Measurements from ENCODE around the gene IL6ST. TPM values are rescaled to one million over a fixed set of nuclear protein-coding genes. Genes with fewer than 3 reads are reported as not detected.
A peak's percentile ranks its signal among the peaks of the same experiment; 100 is the strongest.
"Not testable (repeated sequence)": the region's sequence is repeated elsewhere in the genome, so short reads cannot be mapped to it uniquely, and the experiment has no call there.

IL6ST gene
- total and polyA plus RNA-seq, 10 donors, result 20.4 to 504 (median 266) TPM

- Histone ChIP-seq H3K36me3 (no peaks in the 10 kb centered on the region), H3K4me1 (peaks cover 0 to 21% (median 6%) of the 10 kb centered on the region in 6 donors), H3K27me3 (replicated peaks in 1 of 7) (no peaks in the 10 kb centered on the region), H3K9me3 (no peaks in the 10 kb centered on the region), H3K27ac (no peak overlapping the region), H3K4me3 (no peak overlapping the region)
- TF ChIP-seq POLR2AphosphoS5 (IDR thresholded peaks at IDR 0.05), result no peak
- no peak for TF ChIP-seq POLR2A (IDR thresholded peaks at IDR 0.05)
- TF ChIP-seq, protein P1, sequence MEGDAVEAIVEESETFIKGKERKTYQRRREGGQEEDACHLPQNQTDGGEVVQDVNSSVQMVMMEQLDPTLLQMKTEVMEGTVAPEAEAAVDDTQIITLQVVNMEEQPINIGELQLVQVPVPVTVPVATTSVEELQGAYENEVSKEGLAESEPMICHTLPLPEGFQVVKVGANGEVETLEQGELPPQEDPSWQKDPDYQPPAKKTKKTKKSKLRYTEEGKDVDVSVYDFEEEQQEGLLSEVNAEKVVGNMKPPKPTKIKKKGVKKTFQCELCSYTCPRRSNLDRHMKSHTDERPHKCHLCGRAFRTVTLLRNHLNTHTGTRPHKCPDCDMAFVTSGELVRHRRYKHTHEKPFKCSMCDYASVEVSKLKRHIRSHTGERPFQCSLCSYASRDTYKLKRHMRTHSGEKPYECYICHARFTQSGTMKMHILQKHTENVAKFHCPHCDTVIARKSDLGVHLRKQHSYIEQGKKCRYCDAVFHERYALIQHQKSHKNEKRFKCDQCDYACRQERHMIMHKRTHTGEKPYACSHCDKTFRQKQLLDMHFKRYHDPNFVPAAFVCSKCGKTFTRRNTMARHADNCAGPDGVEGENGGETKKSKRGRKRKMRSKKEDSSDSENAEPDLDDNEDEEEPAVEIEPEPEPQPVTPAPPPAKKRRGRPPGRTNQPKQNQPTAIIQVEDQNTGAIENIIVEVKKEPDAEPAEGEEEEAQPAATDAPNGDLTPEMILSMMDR (IDR thresholded peaks at IDR 0.05 in 8 of 11, conservative IDR thresholded peaks at IDR 0.05 in 3 of 11), result no peak
- DNase-seq, result no peak
- intact Hi-C loops (cut with DNase I; ENCODE audit: low total_unique reads), result no loop called here
- WGBS, 5 donors, result 74 to 94% (median 80%) methylated on average over 2 of the region's 2 CpGs
These were observed 30.0 kb upstream of the IL6ST start for GRCh38 chr5:56024810-56025150.

GRCh38 chr5:56023296-56023695 lies 28.5 kb upstream of the IL6ST start:
- DNase-seq, result no peak
- intact Hi-C loops (cut with DNase I; ENCODE audit: low total_unique reads), result no loop called here
- Histone ChIP-seq H3K4me3 (no peak overlapping the region), H3K9me3 (no peaks in the 10 kb centered on the region), H3K27ac (no peak overlapping the region), H3K27me3 (replicated peaks in 1 of 7) (no peaks in the 10 kb centered on the region), H3K36me3 (no peaks in the 10 kb centered on the region), H3K4me1 (peaks cover 0 to 28% (median 14%) of the 10 kb centered on the region in 6 donors)
- 79 to 94% (median 81%) methylated on average over 7 of the region's 7 CpGs for WGBS, 5 donors
- TF ChIP-seq POLR2AphosphoS5 (IDR thresholded peaks at IDR 0.05), result no peak
- TF ChIP-seq, protein P1 (IDR thresholded peaks at IDR 0.05 in 8 of 11, conservative IDR thresholded peaks at IDR 0.05 in 3 of 11), result no peak
- TF ChIP-seq POLR2A (IDR thresholded peaks at IDR 0.05), result no peak

DNA sequence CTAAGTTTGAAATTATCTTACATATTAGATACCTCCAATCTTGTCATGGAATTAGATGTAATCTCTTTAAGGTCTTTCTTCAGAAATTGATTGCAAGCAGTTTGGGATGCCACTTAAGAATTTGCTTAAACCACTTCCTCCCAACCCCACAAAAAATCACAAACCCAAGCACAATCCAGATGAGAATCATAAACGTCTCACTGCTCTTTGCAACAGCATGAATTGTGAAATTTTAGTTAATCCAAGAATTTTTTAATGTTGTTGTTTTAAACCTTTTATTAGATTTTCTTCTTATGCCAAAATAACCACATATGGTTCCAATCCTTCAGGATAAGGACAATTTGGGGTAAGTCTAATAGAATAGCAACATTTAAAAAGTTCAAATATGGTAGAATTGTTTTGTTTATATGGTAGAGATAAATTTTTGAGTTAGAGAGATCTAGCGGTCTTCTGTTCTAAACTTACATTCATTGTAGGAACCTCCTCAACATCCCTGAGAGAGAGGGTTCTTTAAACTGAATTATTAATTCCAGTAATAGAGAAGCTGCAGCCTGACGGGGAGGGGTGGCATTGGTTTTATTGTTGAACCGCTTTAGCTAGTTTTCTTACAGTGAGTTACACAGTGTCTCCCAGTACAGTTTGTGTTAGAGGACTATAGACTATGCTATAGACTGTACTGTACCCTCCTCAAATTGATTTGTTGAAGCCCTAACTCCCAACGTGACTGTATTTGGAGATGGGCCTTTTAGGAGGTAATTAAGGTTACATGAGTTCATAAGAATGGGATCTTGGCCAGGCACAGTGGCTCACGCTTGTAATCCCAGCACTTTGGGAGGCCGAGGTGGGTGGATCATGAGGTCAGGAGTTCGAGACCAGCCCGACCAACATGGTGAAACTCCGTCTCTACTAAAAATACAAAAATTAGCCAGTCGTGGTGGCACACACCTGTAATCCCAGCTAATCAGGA lies 24.8 kb upstream of the IL6ST start:
- WGBS, 5 donors, result 76 to 86% (median 82%) methylated on average over 11 of the region's 11 CpGs
- peak overlapping the region in 5 of 8 donors; percentile 34 to 59 (median 45) for H3K27ac ChIP-seq
- DNase-seq, result no peak
- intact Hi-C loops (cut with DNase I; ENCODE audit: low total_unique reads), result no loop called here
- H3K27me3 ChIP-seq (replicated peaks in 1 of 7), result no peaks in the 10 kb centered on the region
- H3K36me3 ChIP-seq, result no peaks in the 10 kb centered on the region
- no peak overlapping the region for H3K4me3 ChIP-seq
- peaks cover 0 to 4% (median 0%) of the 10 kb centered on the region in 8 donors for H3K9me3 ChIP-seq
- H3K4me1 ChIP-seq, result peaks cover 0 to 13% (median 10%) of the 10 kb centered on the region in 6 donors
- TF ChIP-seq POLR2AphosphoS5 (IDR thresholded peaks at IDR 0.05) (no peak), POLR2A (IDR thresholded peaks at IDR 0.05) (no peak)
- TF ChIP-seq, protein P1 (IDR thresholded peaks at IDR 0.05 in 8 of 11, conservative IDR thresholded peaks at IDR 0.05 in 3 of 11), result no peak

GRCh38 chr5:56018832-56019231 lies 24.1 kb upstream of the IL6ST start:
- H3K36me3 ChIP-seq, result no peaks in the 10 kb centered on the region
- DNase-seq, result no peak
- no peaks in the 10 kb centered on the region for H3K27me3 ChIP-seq (replicated peaks in 1 of 7)
- H3K4me3 ChIP-seq, result no peak overlapping the region
- peak overlapping the region in 1 of 8 donors; percentile 50 for H3K27ac ChIP-seq
- peaks cover 0 to 4% (median 0%) of the 10 kb centered on the region in 8 donors for H3K9me3 ChIP-seq
- WGBS, 5 donors, result 71 to 86% (median 75%) methylated on average over 1 of the region's 1 CpG
- H3K4me1 ChIP-seq, result peaks cover 0 to 13% (median 10%) of the 10 kb centered on the region in 6 donors
- no peak for TF ChIP-seq POLR2AphosphoS5 (IDR thresholded peaks at IDR 0.05)
- TF ChIP-seq, protein P1 (IDR thresholded peaks at IDR 0.05 in 8 of 11, conservative IDR thresholded peaks at IDR 0.05 in 3 of 11), result no peak
- TF ChIP-seq POLR2A (IDR thresholded peaks at IDR 0.05), result no peak
- intact Hi-C loops (cut with DNase I; ENCODE audit: low total_unique reads), result no loop called here

- intact Hi-C loops (cut with DNase I; ENCODE audit: low total_unique reads); H3K4me3 ChIP-seq; H3K27ac ChIP-seq; DNase-seq; H3K9me3 ChIP-seq; H3K27me3 ChIP-seq (replicated peaks in 1 of 7); H3K36me3 ChIP-seq: not testable (repeated sequence)
- WGBS, 5 donors, result 94 to 96% (median 95%) methylated on average over 10 to 25 of the region's 26 CpGs; no CpG with 5 or more reads in 2 of the 5 donors
- peaks cover 0 to 33% (median 24%) of the 10 kb centered on the region in 6 donors for H3K4me1 ChIP-seq
These were observed 19.9 kb upstream of the IL6ST start for GRCh38 chr5:56014701-56015100.

- not testable (repeated sequence) for H3K27ac ChIP-seq
These were observed 19.2 kb upstream of the IL6ST start for GRCh38 chr5:56013939-56014338.

More at GRCh38 chr5:56013939-56014338, 19.2 kb upstream of the IL6ST start:
- 71 to 93% (median 77%) methylated on average over 1 to 2 of the region's 5 CpGs for WGBS, 5 donors
- H3K9me3 ChIP-seq; H3K27me3 ChIP-seq (replicated peaks in 1 of 7); DNase-seq; intact Hi-C loops (cut with DNase I; ENCODE audit: low total_unique reads); H3K36me3 ChIP-seq; H3K4me3 ChIP-seq: not testable (repeated sequence)
- peaks cover 0 to 26% (median 18%) of the 10 kb centered on the region in 6 donors for H3K4me1 ChIP-seq
